NCI-H2227 (cell line): ENCODE data around the gene LYG2.
"Not testable (repeated sequence)": the region's sequence is repeated elsewhere in the genome, so short reads cannot be mapped to it uniquely, and the experiment has no call there.

Source experiments
- DNase-seq: peaks from one replicate; lab custom pipeline; 2025; ENCODE audit not compliant: unreplicated experiment; lab: John Stamatoyannopoulos, UW

The LYG2 gene

DNA sequence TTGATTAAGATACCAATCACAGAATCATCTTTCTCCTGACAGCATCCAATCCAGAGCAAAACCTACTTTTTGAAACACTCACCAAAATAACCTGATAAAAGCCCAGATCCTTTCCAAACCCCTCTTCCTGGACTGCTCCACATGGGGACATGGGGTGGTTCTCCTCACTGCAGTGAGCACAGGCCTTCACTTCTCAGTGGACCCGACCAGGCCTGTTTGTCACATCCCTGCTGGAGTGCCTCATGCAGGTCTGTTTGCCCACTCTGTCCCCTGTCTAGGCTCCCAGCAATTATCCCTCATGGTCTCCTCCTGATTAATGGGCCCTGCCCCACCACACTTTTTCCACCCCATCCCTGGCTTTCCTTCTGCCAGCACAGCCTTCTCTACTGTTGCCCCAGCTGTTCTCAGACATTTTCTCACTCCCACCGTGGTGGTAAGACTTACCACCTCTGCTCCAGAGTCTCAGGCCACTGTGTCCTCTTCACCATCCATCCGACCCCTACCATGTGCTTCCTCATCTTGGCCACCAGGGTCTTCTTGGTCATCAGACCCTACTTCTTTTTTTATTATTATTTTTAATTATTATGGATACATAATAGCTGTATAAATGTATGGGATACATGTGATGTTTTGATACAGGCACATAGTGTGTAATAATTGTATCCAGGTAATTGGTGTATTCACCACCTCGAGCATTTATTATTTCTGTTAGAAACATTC, 53.3 kb downstream of the LYG2 start:
- DNase-seq, result no peak

DNA sequence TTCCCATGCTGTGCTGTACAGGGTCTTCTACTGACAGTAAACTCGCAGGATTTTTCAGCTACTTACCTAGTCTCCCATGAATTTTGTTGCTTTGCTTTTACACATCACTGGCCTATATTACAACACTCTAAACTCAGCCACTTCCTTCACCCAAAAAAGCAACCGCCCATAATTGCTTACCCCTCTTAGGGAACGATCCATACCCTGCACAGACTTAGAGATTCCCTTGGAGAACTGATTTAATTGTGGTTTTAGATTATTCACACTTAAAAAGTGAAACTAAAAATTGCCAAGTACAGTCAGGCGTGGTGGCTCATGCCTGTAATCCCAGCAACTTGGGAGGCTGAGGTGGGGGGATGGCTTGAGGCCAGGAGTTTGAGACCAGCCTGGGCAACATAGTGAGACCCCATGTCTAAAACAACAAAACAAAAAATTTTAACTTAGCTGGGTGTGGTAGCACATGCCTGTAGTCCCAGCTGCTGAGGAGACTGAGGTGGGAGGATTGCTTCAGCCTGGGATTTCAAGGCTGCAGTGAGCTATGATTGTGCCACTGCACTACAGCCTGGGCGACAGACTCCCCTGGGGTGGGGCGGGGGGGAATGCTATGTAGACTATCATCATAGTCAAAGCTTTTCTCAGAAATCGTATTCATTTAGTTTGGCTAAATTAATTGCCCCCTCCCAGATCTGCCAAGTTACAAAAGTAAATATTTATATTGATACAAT, 55.2 kb downstream of the LYG2 start:
- no peak for DNase-seq

DNA sequence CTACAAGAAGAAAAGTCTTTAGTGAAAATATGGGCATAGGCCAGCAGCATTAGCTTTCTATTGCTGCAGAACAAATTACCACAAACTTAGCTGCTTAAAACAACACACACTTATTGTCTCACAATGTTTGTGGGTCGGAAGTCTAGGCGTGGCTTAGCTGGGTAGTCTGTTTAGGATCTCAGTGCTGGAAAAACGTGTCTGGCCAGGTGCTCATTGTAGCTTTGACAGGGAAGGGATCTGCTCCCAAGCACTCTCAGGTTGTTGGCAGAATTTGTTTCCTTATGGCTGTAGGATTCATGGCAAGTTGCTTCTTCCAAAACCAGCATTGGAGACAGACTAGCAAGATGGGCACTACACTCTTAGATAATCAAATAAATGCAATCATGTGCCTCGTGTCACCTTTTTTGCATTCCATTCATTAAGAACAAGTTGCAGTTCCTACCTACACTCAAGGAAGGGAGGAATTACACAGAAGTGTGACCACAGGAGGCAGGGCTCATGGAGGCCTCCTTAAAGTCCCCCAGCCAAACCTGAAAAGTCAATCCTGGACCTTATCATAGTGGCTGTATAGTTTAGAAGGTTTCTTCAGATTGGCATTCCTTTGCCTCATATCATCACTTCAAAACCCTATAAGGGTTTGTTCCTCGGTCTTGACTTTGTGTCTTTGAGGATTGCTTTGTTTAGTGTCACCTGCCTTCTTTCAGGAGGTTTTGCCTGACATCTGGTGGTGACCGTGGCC, 57.2 kb downstream of the LYG2 start:
- no peak for DNase-seq

DNA sequence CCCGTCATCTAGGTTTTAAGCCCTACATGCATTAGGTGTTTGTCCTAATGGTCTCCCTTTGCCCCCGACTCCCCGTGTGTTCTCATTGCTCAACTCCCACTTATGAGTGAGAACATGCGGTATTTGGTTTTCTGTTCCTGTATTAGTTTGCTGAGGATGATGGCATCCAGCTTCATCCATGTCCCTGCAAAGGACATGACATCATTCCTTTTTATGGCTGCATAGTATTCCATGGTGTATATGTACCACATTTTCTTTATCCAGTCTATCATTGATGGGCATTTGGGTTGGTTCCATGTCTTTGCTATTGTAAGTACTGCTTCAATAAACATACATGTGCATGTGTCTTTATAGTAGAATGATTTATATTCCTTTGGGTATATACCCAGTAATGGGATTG, 63.1 kb downstream of the LYG2 start:
- DNase-seq, result not testable (repeated sequence)
